Upper lobe of right lung (tissue), 1 donor: ENCODE results near the gene SLC4A8. TPM values are rescaled to one million over a fixed set of nuclear protein-coding genes. Genes with fewer than 3 reads are reported as not detected.

ENCODE experiments used
- ATAC-seq: fragments of 200-7000 bp; cut with Tn5 transposase; one replicate; pipeline ENCODE4 v1.9.1; 2020; ENCODE audit warnings: mild to moderate bottlenecking, moderate library complexity
- DNase-seq: peaks from one replicate; pipeline ENCODE4 v3.0.0-alpha.2; 2020
- H3K27ac ChIP-seq: fragments of 200-600 bp; one replicate; pipeline ENCODE4 v1.8.0; 2022
- H3K27me3 ChIP-seq: fragments of 200-600 bp; one replicate; pipeline ENCODE4 v1.8.0; 2022; ENCODE audit warnings: mild to moderate bottlenecking
- H3K36me3 ChIP-seq: fragments of 200-600 bp; one replicate; pipeline ENCODE4 v1.8.0; 2022
- H3K4me1 ChIP-seq: fragments of 200-600 bp; one replicate; pipeline ENCODE4 v1.8.0; 2022
- H3K4me3 ChIP-seq: fragments of 200-600 bp; one replicate; pipeline ENCODE4 v1.8.0; 2022; ENCODE audit warnings: mild to moderate bottlenecking
- H3K9me3 ChIP-seq: fragments of 200-600 bp; one replicate; pipeline ENCODE4 v1.8.0; 2022
- CTCF ChIP-seq: fragments of 200-600 bp; IDR thresholded peaks from one replicate; pipeline ENCODE4 v1.8.0; 2022; ENCODE audit warnings: antibody characterized with exemption
- intact Hi-C: fragments of 100-400 bp; cut with DNase I; formaldehyde crosslinking; loops from one replicate; pipeline ENCODE4 v1.11.0; 2022
- long read RNA-seq: library from polyadenylated mRNA; unstranded; transcript quantifications from one replicate; pipeline ENCODE4 v2.0.0, GENCODE V29; 2021
- total RNA-seq: library from RNA; stranded (reverse); fragmentation: NEBNext Ultra II Directional; extraction: Animal tissue kit (Norgen Biotek cat#: 25700); gene quantifications from one replicate; pipeline ENCODE4 v1.2.1, GENCODE V29; 2021
- donor health status: DM: no; HTN: yes; CAD: no; lungs with severe emphysema.

SLC4A8 gene
- total RNA-seq = 2.5 TPM
- long read RNA-seq, full-length matches to known transcripts = 1 of 3 reads
- long read RNA-seq, partial matches to known transcripts = 0 of 3 reads
- long read RNA-seq, other reads (novel, unspliced or antisense) = 2 of 3 reads

- TF ChIP-seq CTCF = peak; percentile 67
- ATAC-seq (peak; percentile 90), DNase-seq (peak; percentile 85)
- H3K27ac ChIP-seq = no peak within 1 kb of the TSS
- no peaks in the 10 kb centered on the region for H3K36me3 ChIP-seq
- H3K9me3 ChIP-seq = no peaks in the 10 kb centered on the region
- H3K4me1 ChIP-seq = no peaks in the 10 kb centered on the region
- H3K27me3 ChIP-seq = peaks cover 26% of the 10 kb centered on the region
- intact Hi-C loops = loop anchor here (10.0 kb wide), 1 partner anchor 110 kb away; no protein-coding TSS in a partner anchor
- peak within 1 kb of the TSS; percentile 39 for H3K4me3 ChIP-seq
Measured at GRCh38 chr12:51424662-51425539, at the start of gene SLC4A8. SLC4A8 (plus strand) TSS chr12:51424831; CDS start chr12:51424988, 157 bp downstream.

GRCh38 chr12:51374856-51375255 is 49.8 kb upstream of the SLC4A8 start:
- no peak for TF ChIP-seq CTCF
- intact Hi-C loops = no loop called here
- Histone ChIP-seq H3K4me3 (no peak overlapping the region), H3K4me1 (peaks cover 20% of the 10 kb centered on the region), H3K36me3 (no peaks in the 10 kb centered on the region), H3K27me3 (no peaks in the 10 kb centered on the region), H3K9me3 (no peaks in the 10 kb centered on the region), H3K27ac (peak overlapping the region; percentile 17)
- no peak for ATAC-seq
- DNase-seq = no peak

- intact Hi-C loops = no loop called here
- Histone ChIP-seq H3K27ac (no peak overlapping the region), H3K4me3 (no peak overlapping the region), H3K4me1 (peaks cover 8% of the 10 kb centered on the region), H3K36me3 (no peaks in the 10 kb centered on the region), H3K27me3 (no peaks in the 10 kb centered on the region), H3K9me3 (no peaks in the 10 kb centered on the region)
- no peak for ATAC-seq
- no peak for TF ChIP-seq CTCF
- DNase-seq = no peak
Measured at GRCh38 chr12:51377099-51377984, 47.3 kb upstream of the SLC4A8 start.

GRCh38 chr12:51378749-51379148 is 45.9 kb upstream of the SLC4A8 start:
- intact Hi-C loops = no loop called here
- Histone ChIP-seq H3K27ac (no peak overlapping the region), H3K4me1 (peaks cover 8% of the 10 kb centered on the region), H3K4me3 (no peak overlapping the region), H3K36me3 (no peaks in the 10 kb centered on the region), H3K9me3 (no peaks in the 10 kb centered on the region), H3K27me3 (no peaks in the 10 kb centered on the region)
- ATAC-seq (no peak), DNase-seq (no peak)
- no peak for TF ChIP-seq CTCF

GRCh38 chr12:51379571-51379970 is 45.1 kb upstream of the SLC4A8 start:
- Histone ChIP-seq H3K4me3 (no peak overlapping the region), H3K27ac (no peak overlapping the region), H3K4me1 (peaks cover 5% of the 10 kb centered on the region), H3K36me3 (no peaks in the 10 kb centered on the region), H3K27me3 (no peaks in the 10 kb centered on the region), H3K9me3 (no peaks in the 10 kb centered on the region)
- TF ChIP-seq CTCF = no peak
- ATAC-seq = no peak
- intact Hi-C loops = no loop called here
- no peak for DNase-seq
